Left lung (tissue), 10 donors: ENCODE results near the gene ICE2. TPM values are rescaled to one million over a fixed set of nuclear protein-coding genes. Genes with fewer than 3 reads are reported as not detected.

ENCODE experiments used
- ATAC-seq: fragments of 200-7000 bp; cut with Tn5 transposase; one replicate; pipeline ENCODE4 v1.9.1; 2020; ENCODE audit warnings: moderate library complexity
- DNase-seq, 4 donors: peaks; one replicate each; pipeline ENCODE4 v3.0.0-alpha.2; 2013 to 2020
- H3K27ac ChIP-seq, 2 donors: fragments of 200-600 bp; sonication (generic) in 1 of 2; one replicate each; pipeline versions ENCODE4 v1.5.0 to v1.8.0; 2020 to 2021
- H3K27me3 ChIP-seq, 2 donors: fragments of 200-600 bp; sonication (generic) in 1 of 2; one replicate each; pipeline versions ENCODE4 v1.5.0 to v1.8.0; 2020 to 2021
- H3K36me3 ChIP-seq, 2 donors: fragments of 200-600 bp; sonication (generic) in 1 of 2; one replicate each; pipeline versions ENCODE4 v1.5.0 to v1.8.0; 2020 to 2021
- H3K4me1 ChIP-seq, 2 donors: fragments of 200-600 bp; one replicate each; pipeline ENCODE4 v1.8.0; 2021
- H3K4me3 ChIP-seq, 2 donors: fragments of 200-600 bp; sonication (generic) in 1 of 2; one replicate each; pipeline versions ENCODE4 v1.5.0 to v1.8.0; 2020 to 2021; ENCODE audit warnings: mild to moderate bottlenecking in 1 of 2
- H3K9me3 ChIP-seq, 2 donors: fragments of 200-600 bp; sonication (generic) in 1 of 2; one replicate each; pipeline versions ENCODE4 v1.5.0 to v1.8.0; 2020 to 2021
- CTCF ChIP-seq, 2 donors: fragments of 200-600 bp; sonication (generic) in 1 of 2; IDR thresholded peaks; one replicate each; pipeline versions ENCODE4 v1.5.0 to v1.8.0; 2021; ENCODE audit warnings: antibody characterized with exemption in 2 of 2
- intact Hi-C, 2 donors: fragments of 100-400 bp; cut with DNase I; formaldehyde crosslinking; loops; one replicate each; pipeline versions ENCODE4 v1.11.2 to v1.14.2; 2022
- polyA plus RNA-seq, 6 donors: library from polyadenylated mRNA; unstranded; fragments of 120-200 nt; gene quantifications; one replicate each; pipeline ENCODE4 v1.2.1, GENCODE V29; 2013; ENCODE audit not compliant: insufficient read length in 6 of 6
- total RNA-seq, 2 donors: library from RNA; stranded (reverse); fragmentation: NEBNext Ultra II Directional; extraction: Animal tissue kit (Norgen Biotek cat#: 25700); gene quantifications; one replicate each; pipeline ENCODE4 v1.2.1, GENCODE V29; 2021
- donor health status: DM: no; HTN: yes; CAD: no.
- donor health status: DM: no; HTN: no; CAD: no.

Gene ICE2
- total and polyA plus RNA-seq, 8 donors: 35.9 to 94.4 (median 80.8) TPM

- H3K36me3 ChIP-seq: peaks cover 0 to 7% of the 10 kb centered on the region in 2 donors
- H3K4me1 ChIP-seq: peaks cover 6 to 17% of the 10 kb centered on the region in 2 donors
- peak overlapping the region in 1 of 2 donors; percentile 9 for H3K27ac ChIP-seq
- intact Hi-C loops: no loop called here
- DNase-seq (peak in 1 of 4 donors; percentile 55), ATAC-seq (peak; percentile 80)
- TF ChIP-seq CTCF (IDR thresholded peaks at IDR 0.05): no peak
- no peaks in the 10 kb centered on the region for H3K27me3 ChIP-seq
- H3K4me3 ChIP-seq: no peak overlapping the region
- H3K9me3 ChIP-seq: no peaks in the 10 kb centered on the region
These were observed 59.2 kb downstream of the ICE2 start for GRCh38 chr15:60419753-60420152.

- Histone ChIP-seq H3K27me3 (no peaks in the 10 kb centered on the region), H3K4me1 (peaks cover 0 to 7% of the 10 kb centered on the region in 2 donors), H3K9me3 (no peaks in the 10 kb centered on the region), H3K4me3 (no peak overlapping the region), H3K36me3 (peaks cover 0 to 7% of the 10 kb centered on the region in 2 donors), H3K27ac (no peak overlapping the region)
- intact Hi-C loops: no loop called here
- DNase-seq: no peak
- TF ChIP-seq CTCF (IDR thresholded peaks at IDR 0.05): no peak
- no peak for ATAC-seq
These were observed 60.8 kb downstream of the ICE2 start for GRCh38 chr15:60418096-60418495.

GRCh38 chr15:60417112-60417511 lies 61.8 kb downstream of the ICE2 start:
- Histone ChIP-seq H3K36me3 (peaks cover 0 to under 1% of the 10 kb centered on the region in 2 donors), H3K4me3 (no peak overlapping the region), H3K9me3 (no peaks in the 10 kb centered on the region), H3K27ac (no peak overlapping the region), H3K4me1 (peaks cover 0 to 7% of the 10 kb centered on the region in 2 donors), H3K27me3 (no peaks in the 10 kb centered on the region)
- intact Hi-C loops: no loop called here
- DNase-seq (no peak), ATAC-seq (no peak)
- TF ChIP-seq CTCF (IDR thresholded peaks at IDR 0.05): no peak

- ATAC-seq: no peak
- no peaks in the 10 kb centered on the region for H3K9me3 ChIP-seq
- H3K4me3 ChIP-seq: no peak overlapping the region
- no peaks in the 10 kb centered on the region for H3K36me3 ChIP-seq
- TF ChIP-seq CTCF (IDR thresholded peaks at IDR 0.05): no peak
- H3K27ac ChIP-seq: no peak overlapping the region
- intact Hi-C loops: no loop called here
- no peaks in the 10 kb centered on the region for H3K27me3 ChIP-seq
- H3K4me1 ChIP-seq: peaks cover 0 to 7% of the 10 kb centered on the region in 2 donors
- no peak for DNase-seq
These were observed 62.5 kb downstream of the ICE2 start for GRCh38 chr15:60416484-60416883.

GRCh38 chr15:60414016-60414682 lies 64.8 kb downstream of the ICE2 start:
- Histone ChIP-seq H3K4me1 (peaks cover 0 to 9% of the 10 kb centered on the region in 2 donors), H3K27ac (peak overlapping the region in 1 of 2 donors; percentile 33), H3K9me3 (no peaks in the 10 kb centered on the region), H3K27me3 (no peaks in the 10 kb centered on the region), H3K4me3 (no peak overlapping the region), H3K36me3 (no peaks in the 10 kb centered on the region)
- no peak for TF ChIP-seq CTCF (IDR thresholded peaks at IDR 0.05)
- DNase-seq (no peak), ATAC-seq (peak; percentile 75)
- intact Hi-C loops: no loop called here
